Tibial nerve (tissue), 3 donors: Measurements from ENCODE around the gene SMAD3.

Source experiments
- CTCF ChIP-seq, 5 experiments: fragments of 200-600 bp in 3 of 5; fragments of 450-650 bp in 2 of 5; sonication (generic) in 3 of 5; IDR thresholded peaks; one replicate each; pipeline ENCODE4 v1.5.1; 2016 to 2019; ENCODE audit warnings: antibody characterized with exemption in 5 of 5, mild to moderate bottlenecking in 3 of 5, moderate library complexity in 2 of 5
- POLR2A ChIP-seq, 2 donors: fragments of 450-650 bp; IDR thresholded peaks; one replicate each; pipeline ENCODE4 v1.6.1; 2017; ENCODE audit warnings: antibody characterized with exemption in 2 of 2, mild to moderate bottlenecking in 2 of 2, moderate library complexity in 2 of 2

GRCh38 chr15:67066959-67067853 lies 1.8 kb downstream of the SMAD3 start:
- no peak for TF ChIP-seq CTCF (IDR thresholded peaks at IDR 0.05)
- no peak for TF ChIP-seq POLR2A (IDR thresholded peaks at IDR 0.05)
